ENCODE measurements around the gene SEMA3G.

The SEMA3G gene

DNA sequence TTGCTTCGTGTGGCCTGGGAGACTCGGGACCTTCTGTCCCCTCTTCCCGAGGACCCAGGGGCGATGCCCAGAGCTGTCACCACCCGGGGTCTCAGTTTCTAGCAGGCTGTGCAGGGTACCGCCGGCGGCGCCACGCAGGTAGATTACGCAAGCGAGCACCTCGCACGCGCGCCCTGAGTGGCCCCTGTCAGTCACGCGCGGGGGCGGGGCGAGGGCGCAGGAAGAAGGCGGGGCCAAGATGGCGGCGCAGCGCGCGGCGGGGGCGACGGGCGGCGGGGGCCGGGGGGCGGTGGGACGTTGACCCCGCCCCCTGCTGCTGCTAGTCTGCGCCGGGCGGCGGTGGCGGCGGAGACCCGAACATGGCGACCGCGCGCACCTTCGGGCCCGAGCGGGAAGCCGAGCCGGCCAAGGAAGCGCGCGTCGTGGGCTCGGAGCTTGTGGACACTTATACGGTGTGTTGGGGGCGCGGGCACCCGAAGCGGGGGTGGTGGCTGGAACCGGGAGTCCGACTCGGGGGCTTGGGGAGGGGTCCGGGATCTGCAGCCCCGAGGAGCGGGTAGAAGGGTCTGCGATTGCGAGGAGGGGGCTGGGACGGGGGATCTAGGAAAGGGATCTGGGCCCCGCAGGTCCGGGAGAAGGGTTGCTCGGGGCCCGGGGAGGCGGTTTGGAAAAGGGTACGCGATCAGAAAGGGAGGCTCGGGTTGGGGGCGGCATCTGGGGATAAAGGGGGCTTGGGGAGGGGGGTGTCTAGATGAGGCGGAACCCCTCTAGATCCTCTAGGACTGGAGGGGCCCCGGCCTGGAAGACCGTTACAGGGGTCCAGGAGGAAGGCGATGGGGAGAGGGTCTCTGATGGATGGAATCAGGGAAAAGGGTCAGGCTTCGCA lies 10.6 kb upstream of the SEMA3G start, which contains the start of gene NISCH:
Gene NISCH, plus strand, starts transcription at position 322 of the 886 bp plus-strand sequence. Its CDS starts 38 bp downstream, at position 360.
- Histone ChIP-seq H3K4me3 (ENCODE audit: low read depth, low read length) (peak within 1 kb of the TSS; percentile 88), H3K36me3 (ENCODE audit: control insufficient read depth, insufficient read depth, low read length) (peaks cover 11% of the 10 kb centered on the region), H3K9ac (ENCODE audit: low read depth, low read length) (peak within 1 kb of the TSS; percentile 47), H3K9me3 (ENCODE audit: control insufficient read depth, insufficient read depth, low read length) (no peaks in the 10 kb centered on the region), H3K4me1 (ENCODE audit: control insufficient read depth, insufficient read depth, low read length) (peaks cover 5% of the 10 kb centered on the region), H3K27me3 (ENCODE audit: control insufficient read depth, insufficient read depth, low read length) (no peaks in the 10 kb centered on the region)

DNA sequence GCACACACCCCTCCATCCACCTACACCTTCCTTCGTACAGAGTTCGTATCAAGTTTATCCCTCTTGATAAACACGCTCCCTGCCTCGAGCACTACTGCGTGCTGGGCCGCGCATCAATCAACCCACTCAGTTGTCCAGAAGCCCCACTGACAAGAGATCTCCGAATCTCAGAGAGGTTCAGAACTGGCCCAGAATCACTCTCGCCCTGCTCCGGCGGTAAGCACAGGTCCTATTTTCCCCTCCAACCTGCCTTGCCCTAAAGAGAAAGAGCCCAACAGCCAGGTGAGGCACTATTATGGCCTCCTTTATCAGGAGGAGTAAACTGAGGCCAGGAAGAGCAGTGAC lies 10.0 kb upstream of the SEMA3G start:
- H3K4me3 ChIP-seq (ENCODE audit: low read depth, low read length): peak overlapping the region; percentile 32
- no peaks in the 10 kb centered on the region for H3K27me3 ChIP-seq (ENCODE audit: control insufficient read depth, insufficient read depth, low read length)
- H3K9ac ChIP-seq (ENCODE audit: low read depth, low read length): no peak overlapping the region
- H3K9me3 ChIP-seq (ENCODE audit: control insufficient read depth, insufficient read depth, low read length): no peaks in the 10 kb centered on the region
- peaks cover 11% of the 10 kb centered on the region for H3K36me3 ChIP-seq (ENCODE audit: control insufficient read depth, insufficient read depth, low read length)
- peaks cover 5% of the 10 kb centered on the region for H3K4me1 ChIP-seq (ENCODE audit: control insufficient read depth, insufficient read depth, low read length)

DNA sequence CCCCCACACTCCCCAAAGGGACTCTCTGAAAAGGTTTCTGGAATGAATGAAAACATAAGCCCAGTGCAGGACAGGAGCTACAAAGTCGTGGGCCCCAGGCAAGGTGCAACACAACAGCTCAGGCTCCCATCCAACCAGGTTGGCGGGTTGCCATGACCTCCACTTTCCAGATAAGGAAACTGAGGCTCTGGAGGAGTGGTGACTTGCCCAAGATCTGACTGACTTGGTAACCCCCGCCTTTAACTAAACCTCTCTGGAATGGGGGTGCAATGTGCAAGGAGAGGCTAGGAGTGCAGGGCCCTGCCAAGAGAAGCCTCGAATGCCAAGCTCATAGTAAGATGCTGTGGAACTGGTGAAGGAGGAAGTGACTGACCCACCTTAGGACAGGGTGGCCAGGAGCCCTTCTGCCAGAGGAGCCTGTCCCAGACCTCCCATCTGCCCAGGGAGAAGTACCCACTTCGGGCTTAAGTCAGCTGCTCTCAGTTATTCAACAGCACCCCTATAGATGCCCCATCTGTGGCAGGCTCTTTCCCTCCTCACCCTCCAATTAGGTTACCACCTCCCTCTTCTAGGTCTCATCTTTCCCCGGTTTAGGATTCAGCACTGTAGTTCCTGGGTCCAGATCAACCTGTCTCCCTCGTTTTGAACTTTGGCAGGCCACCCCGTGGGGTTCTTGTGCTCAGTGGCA lies 9.5 kb upstream of the SEMA3G start:
- no peak overlapping the region for H3K9ac ChIP-seq (ENCODE audit: low read depth, low read length)
- H3K4me1 ChIP-seq (ENCODE audit: control insufficient read depth, insufficient read depth, low read length): peaks cover 5% of the 10 kb centered on the region
- H3K9me3 ChIP-seq (ENCODE audit: control insufficient read depth, insufficient read depth, low read length): no peaks in the 10 kb centered on the region
- no peak overlapping the region for H3K4me3 ChIP-seq (ENCODE audit: low read depth, low read length)
- no peaks in the 10 kb centered on the region for H3K27me3 ChIP-seq (ENCODE audit: control insufficient read depth, insufficient read depth, low read length)
- H3K36me3 ChIP-seq (ENCODE audit: control insufficient read depth, insufficient read depth, low read length): peaks cover 11% of the 10 kb centered on the region

DNA sequence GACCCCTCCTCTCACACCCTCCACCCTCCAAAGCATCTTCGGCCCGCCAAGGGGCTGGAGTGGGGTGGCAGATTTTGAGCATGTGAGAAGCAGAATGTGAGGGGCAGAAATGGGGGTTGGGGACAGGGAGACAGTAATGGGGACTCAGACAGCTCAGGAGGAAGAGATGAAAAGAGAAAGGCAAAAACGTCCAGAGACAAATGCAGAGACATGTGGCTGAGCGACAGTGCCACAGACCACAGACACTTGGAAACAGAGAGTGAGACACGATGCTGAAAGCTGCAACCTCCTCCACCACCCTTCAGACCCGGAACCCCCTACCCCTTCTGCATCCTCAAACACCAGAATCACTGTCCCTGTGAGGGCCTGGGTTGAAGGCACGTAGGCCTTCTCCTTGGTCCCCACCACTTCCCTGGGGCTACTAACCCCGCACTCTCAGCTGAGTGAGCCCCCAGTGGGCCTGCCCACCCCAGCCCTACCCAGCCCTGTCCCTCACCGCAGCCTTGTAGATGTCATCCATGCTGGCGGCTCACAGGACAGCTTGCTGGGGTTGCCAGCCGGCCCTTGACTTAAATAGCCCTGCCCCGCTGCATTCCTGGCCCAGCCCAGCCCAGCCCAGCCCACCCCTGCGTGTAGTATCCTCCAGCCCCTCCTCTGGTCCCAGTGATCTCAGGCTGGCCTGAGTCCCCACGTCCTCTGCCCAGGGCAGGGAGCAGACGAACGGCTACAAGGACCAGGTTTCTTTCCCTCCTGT lies 8.8 kb upstream of the SEMA3G start, which contains the start of gene TNNC1:
Gene TNNC1, minus strand, starts transcription at position 546 of the 754 bp plus-strand sequence. Its CDS starts 26 bp downstream, at position 520.
- Histone ChIP-seq H3K9me3 (ENCODE audit: control insufficient read depth, insufficient read depth, low read length) (no peaks in the 10 kb centered on the region), H3K4me3 (ENCODE audit: low read depth, low read length) (no peak within 1 kb of the TSS), H3K27me3 (ENCODE audit: control insufficient read depth, insufficient read depth, low read length) (no peaks in the 10 kb centered on the region), H3K9ac (ENCODE audit: low read depth, low read length) (no peak within 1 kb of the TSS), H3K36me3 (ENCODE audit: control insufficient read depth, insufficient read depth, low read length) (peaks cover 4% of the 10 kb centered on the region), H3K4me1 (ENCODE audit: control insufficient read depth, insufficient read depth, low read length) (peaks cover 5% of the 10 kb centered on the region)

DNA sequence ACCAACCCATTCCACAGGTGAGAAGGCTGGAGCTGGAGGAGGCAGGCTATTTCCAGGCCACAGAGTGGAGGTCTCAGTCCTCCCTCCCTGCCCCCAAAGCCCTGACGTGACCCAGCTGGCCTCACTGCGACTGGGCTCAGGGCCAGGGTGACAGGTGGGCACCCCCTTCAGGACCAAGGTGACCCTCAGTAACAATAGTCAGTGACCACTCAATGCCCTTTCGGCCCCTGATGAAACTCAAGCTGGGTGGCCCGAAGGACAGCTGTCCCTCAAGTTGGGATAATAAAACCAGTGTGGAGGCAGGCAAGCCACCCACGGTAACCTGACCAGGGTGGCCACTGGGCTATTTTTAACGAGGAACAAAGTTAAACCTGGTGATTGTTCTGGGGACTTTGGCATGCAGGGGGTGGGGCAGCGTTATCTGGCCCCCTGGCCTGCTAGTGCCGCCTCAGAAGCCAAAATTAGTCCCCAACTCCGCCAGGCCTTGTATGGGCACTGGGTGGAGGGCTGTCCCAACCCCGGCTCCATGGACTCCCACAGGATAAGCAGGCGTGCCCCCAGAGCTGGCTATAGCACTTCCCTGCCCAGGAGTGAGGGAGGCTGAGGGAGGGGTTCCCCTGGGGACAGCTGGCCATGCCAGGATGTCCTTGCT lies 7.8 kb upstream of the SEMA3G start:
- Histone ChIP-seq H3K4me1 (ENCODE audit: control insufficient read depth, insufficient read depth, low read length) (peaks cover 5% of the 10 kb centered on the region), H3K4me3 (ENCODE audit: low read depth, low read length) (no peak overlapping the region), H3K9ac (ENCODE audit: low read depth, low read length) (no peak overlapping the region), H3K36me3 (ENCODE audit: control insufficient read depth, insufficient read depth, low read length) (no peaks in the 10 kb centered on the region), H3K27me3 (ENCODE audit: control insufficient read depth, insufficient read depth, low read length) (no peaks in the 10 kb centered on the region), H3K9me3 (ENCODE audit: control insufficient read depth, insufficient read depth, low read length) (no peaks in the 10 kb centered on the region)

DNA sequence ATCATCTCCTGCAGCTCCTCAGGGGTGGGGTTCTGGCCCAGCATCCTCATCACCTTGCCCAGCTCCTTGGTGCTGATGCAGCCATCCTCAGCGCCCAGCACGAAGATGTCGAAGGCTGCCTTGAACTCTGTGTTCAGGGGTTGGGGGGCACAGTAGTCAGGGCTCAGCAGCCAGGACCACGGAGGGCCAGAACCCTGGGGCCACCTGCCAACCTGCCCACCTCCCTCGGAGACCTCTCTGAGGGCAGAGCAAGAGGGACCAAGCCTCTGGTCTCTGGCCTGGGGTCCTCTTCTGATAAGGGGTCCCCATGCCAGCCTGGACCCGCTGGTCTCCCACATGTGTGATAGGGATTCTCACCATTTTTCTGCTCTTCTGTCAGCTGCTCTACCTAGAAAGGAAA lies 7.2 kb upstream of the SEMA3G start:
- Histone ChIP-seq H3K4me3 (ENCODE audit: low read depth, low read length) (no peak overlapping the region), H3K36me3 (ENCODE audit: control insufficient read depth, insufficient read depth, low read length) (no peaks in the 10 kb centered on the region), H3K27me3 (ENCODE audit: control insufficient read depth, insufficient read depth, low read length) (no peaks in the 10 kb centered on the region), H3K9ac (ENCODE audit: low read depth, low read length) (no peak overlapping the region), H3K4me1 (ENCODE audit: control insufficient read depth, insufficient read depth, low read length) (peaks cover 3% of the 10 kb centered on the region), H3K9me3 (ENCODE audit: control insufficient read depth, insufficient read depth, low read length) (no peaks in the 10 kb centered on the region)

DNA sequence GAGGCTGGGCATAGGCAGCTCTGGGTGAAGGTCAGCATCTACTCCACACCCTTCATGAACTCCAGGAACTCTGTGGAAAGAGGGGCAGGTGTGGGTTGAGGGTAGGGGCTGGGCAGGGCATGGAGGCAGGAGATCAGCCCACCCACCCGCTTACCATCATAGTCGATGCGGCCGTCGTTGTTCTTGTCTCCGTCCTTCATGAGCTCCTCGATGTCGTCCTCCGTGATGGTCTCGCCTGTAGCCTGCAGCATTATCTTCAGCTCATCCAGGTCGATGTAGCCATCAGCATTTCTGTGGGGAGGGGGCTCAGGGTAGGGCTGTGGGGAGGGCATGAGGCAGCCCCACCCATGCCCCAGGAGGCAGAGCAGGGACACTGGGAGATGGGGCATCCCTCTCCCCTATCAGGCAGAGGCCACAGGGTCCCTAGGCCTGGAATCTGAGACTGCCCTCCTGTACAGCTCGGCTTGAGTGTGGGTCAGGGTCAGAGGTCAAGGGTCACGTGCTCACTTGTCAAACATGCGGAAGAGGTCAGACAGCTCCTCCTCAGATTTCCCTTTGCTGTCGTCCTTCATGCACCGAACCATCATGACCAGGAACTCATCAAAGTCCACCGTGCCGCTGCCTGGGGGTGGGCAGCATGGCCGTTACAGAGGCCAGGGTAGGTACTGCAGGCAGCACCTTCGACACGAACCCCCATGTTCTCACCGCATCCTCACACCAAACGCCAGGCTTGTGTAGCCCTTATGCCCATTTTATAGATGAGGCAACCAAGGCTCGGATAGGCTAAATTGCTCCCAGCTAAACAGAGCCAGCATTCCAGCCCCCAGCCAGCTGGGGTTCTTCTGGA lies 6.6 kb upstream of the SEMA3G start:
- Histone ChIP-seq H3K36me3 (ENCODE audit: control insufficient read depth, insufficient read depth, low read length) (no peaks in the 10 kb centered on the region), H3K27me3 (ENCODE audit: control insufficient read depth, insufficient read depth, low read length) (no peaks in the 10 kb centered on the region), H3K9ac (ENCODE audit: low read depth, low read length) (no peak overlapping the region), H3K4me1 (ENCODE audit: control insufficient read depth, insufficient read depth, low read length) (no peaks in the 10 kb centered on the region), H3K4me3 (ENCODE audit: low read depth, low read length) (no peak overlapping the region), H3K9me3 (ENCODE audit: control insufficient read depth, insufficient read depth, low read length) (no peaks in the 10 kb centered on the region)

DNA sequence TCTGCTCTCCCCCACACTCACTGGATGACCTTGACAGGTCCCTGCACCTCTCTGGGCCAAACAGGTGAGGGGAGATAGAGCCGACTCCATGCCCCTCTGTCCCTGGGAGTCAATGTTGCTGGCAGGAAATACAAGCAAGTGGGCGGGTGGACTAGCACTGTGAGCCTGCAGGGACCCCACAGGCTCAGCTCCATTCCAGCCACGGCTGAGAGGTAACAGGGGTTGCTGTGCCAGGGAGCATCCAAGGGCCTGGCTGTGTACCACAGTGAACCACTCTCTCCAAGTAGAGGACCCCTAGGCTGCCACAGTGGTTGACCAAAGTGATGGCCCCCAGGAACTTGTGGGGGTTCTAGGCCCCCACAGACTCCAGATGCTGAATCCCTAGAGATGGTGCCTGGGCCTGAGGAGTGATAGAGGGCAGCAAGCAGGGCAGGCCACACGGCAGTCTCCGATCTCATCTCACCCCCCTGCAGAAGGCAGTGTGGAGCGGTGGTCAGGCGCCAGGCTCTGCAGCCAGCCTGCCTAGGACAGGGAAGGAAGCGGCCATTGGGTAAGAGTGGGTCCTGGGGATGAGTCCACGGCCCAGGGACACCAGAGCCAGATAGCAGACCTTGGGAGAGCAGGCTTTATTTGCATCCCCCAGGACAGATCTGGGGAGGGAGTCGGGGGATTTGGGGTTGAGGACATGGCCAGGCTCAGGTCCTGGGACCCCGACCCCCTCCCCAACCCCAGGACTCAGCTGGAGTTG lies 5.8 kb upstream of the SEMA3G start:
- Histone ChIP-seq H3K27me3 (ENCODE audit: control insufficient read depth, insufficient read depth, low read length) (no peaks in the 10 kb centered on the region), H3K36me3 (ENCODE audit: control insufficient read depth, insufficient read depth, low read length) (no peaks in the 10 kb centered on the region), H3K9ac (ENCODE audit: low read depth, low read length) (no peak overlapping the region), H3K9me3 (ENCODE audit: control insufficient read depth, insufficient read depth, low read length) (no peaks in the 10 kb centered on the region), H3K4me1 (ENCODE audit: control insufficient read depth, insufficient read depth, low read length) (no peaks in the 10 kb centered on the region), H3K4me3 (ENCODE audit: low read depth, low read length) (no peak overlapping the region)

DNA sequence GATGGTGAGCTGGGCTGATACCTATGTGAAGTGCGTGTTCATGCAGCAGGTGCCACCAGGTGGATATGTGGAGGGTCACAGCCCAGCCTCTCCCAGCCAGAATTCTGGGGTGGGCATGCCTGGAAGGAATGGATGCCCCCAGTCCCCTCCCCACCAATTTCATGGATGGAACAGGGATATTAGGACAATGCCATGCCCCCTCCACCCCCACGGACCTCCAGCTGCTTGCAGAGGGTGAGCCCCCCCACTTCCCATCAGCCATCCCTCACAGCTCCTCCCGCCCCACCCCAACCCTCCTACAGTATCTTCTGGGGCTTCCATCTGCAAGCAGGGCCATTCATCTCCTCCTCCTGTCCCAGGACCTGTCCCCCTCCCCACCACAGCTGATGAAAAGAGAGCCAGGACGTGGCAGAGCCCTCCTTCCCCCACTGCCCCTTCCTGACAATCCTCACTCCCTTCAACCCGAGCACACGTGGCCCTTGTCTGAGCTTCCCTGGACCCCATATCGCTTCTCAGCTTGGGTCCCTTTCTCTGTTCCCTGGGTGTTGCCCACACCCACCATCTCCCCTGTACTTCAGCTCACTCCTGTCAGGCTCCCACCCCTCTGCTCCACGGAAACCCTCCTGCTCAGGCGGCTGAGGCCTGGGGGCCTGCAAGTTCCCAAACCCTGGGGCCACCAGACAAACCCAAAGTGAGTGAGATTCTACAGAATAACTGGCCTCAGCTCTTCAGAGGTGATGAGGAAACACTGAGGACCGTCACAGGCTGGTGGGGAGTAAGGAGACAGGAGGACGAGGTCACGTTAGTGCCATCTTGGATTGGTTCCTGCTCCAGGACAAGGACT lies 2.8 kb upstream of the SEMA3G start:
- no peaks in the 10 kb centered on the region for H3K27me3 ChIP-seq (ENCODE audit: control insufficient read depth, insufficient read depth, low read length)
- H3K9me3 ChIP-seq (ENCODE audit: control insufficient read depth, insufficient read depth, low read length): no peaks in the 10 kb centered on the region
- H3K4me3 ChIP-seq (ENCODE audit: low read depth, low read length): no peak overlapping the region
- H3K9ac ChIP-seq (ENCODE audit: low read depth, low read length): no peak overlapping the region
- no peaks in the 10 kb centered on the region for H3K4me1 ChIP-seq (ENCODE audit: control insufficient read depth, insufficient read depth, low read length)
- no peaks in the 10 kb centered on the region for H3K36me3 ChIP-seq (ENCODE audit: control insufficient read depth, insufficient read depth, low read length)

Measured in iPS-15b (cell line).